Measurements from ENCODE around the gene TRIM28.

DNA sequence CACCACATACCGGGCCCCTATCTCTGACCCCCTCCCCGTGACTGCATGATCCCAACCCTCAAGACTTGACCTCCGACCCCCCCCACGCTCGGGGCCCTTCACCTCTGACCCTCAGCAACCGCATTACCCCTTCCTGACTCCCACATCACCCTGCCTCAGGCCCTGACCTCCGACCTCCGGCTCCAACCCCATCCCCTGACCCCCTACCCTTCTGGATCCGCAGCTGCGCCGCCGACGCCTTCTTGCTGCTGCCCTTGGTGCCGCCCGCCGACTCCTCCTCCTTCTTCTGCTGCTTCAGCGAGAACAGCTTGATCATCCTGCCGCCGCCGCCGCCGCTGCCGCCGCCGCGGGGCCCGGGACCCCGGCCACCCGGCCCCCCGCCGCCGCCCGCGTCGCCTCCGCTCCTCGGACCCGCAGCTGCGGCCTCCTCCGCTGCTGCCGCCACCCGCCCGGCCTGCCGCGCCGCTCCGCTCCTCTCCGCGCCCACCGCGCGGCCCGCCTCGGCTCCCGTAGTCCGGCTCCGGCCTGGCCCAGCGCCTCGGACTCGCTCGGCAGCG is 14.3 kb downstream of the TRIM28 start, which contains the start of gene UBE2M:
- TF ChIP-seq POLR2AphosphoS5 (IDR thresholded peaks at IDR 0.05; ENCODE audit: low read depth, low read length): no peak
- TF ChIP-seq POLR2A (IDR thresholded peaks at IDR 0.05; ENCODE audit: borderline replicate concordance, extremely low read depth, insufficient read depth, insufficient read length): no peak
- TF ChIP-seq, protein P1, sequence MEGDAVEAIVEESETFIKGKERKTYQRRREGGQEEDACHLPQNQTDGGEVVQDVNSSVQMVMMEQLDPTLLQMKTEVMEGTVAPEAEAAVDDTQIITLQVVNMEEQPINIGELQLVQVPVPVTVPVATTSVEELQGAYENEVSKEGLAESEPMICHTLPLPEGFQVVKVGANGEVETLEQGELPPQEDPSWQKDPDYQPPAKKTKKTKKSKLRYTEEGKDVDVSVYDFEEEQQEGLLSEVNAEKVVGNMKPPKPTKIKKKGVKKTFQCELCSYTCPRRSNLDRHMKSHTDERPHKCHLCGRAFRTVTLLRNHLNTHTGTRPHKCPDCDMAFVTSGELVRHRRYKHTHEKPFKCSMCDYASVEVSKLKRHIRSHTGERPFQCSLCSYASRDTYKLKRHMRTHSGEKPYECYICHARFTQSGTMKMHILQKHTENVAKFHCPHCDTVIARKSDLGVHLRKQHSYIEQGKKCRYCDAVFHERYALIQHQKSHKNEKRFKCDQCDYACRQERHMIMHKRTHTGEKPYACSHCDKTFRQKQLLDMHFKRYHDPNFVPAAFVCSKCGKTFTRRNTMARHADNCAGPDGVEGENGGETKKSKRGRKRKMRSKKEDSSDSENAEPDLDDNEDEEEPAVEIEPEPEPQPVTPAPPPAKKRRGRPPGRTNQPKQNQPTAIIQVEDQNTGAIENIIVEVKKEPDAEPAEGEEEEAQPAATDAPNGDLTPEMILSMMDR (IDR thresholded peaks at IDR 0.05 in 2 of 3, conservative IDR thresholded peaks at IDR 0.05 in 1 of 3; ENCODE audit: borderline replicate concordance in 1 of 3, insufficient read depth in 1 of 3, low read depth in 2 of 3, low read length in 2 of 3): no peak
- TF ChIP-seq FOSL1 (IDR thresholded peaks at IDR 0.05; ENCODE audit: low read depth): no peak
- no peak for TF ChIP-seq EGR1 (IDR thresholded peaks at IDR 0.05; ENCODE audit: low read depth)
- no peak for TF ChIP-seq SIN3A (IDR thresholded peaks at IDR 0.05; ENCODE audit: low read depth)
- no peak; the same call in none of the 2 replicates for TF ChIP-seq ZFX (IDR thresholded peaks at IDR 0.05)

Data from HCT116 (cell line).